NCI-H460 (cell line): ENCODE measurements around the gene FOXB1. TPM values are rescaled to one million over a fixed set of nuclear protein-coding genes. Genes with fewer than 3 reads are reported as not detected.

Experiments
- DNase-seq: peaks from one replicate; pipeline ENCODE4 v3.0.0-alpha.2; 2016; ENCODE audit warnings: low read depth; ENCODE audit errors: extremely low read depth
- polyA plus RNA-seq: library from polyadenylated mRNA; depleted of rRNA; stranded (reverse); fragments of >200 nt; gene quantifications from 2 replicates; pipeline ENCODE4 v1.2.3, GENCODE V29; 2014; cell fraction: nucleus; rRNA removed
- total RNA-seq: library from RNA; depleted of rRNA; stranded (reverse); fragments of >200 nt; shearing (Covaris generic); gene quantifications from 2 replicates; pipeline ENCODE4 v1.2.3, GENCODE V29; 2014; rRNA removed

FOXB1 gene
- total RNA-seq = 0.05 and 0.09 TPM in 2 replicates
- 0.14 TPM in 1 of 2 replicates, not detected in the other for polyA plus RNA-seq

- no peak for DNase-seq
Measured at GRCh38 chr15:60004009-60004845, at the start of gene FOXB1. Gene FOXB1 (plus strand): TSS chr15:60004311. CDS start chr15:60004964, 653 bp downstream.

- DNase-seq = no peak
Measured at GRCh38 chr15:59958288-59958687, 45.8 kb upstream of the FOXB1 start.

- no peak for DNase-seq
Measured at GRCh38 chr15:59960318-59960717, 43.8 kb upstream of the FOXB1 start.

GRCh38 chr15:59963322-59963721, 40.8 kb upstream of the FOXB1 start:
- no peak for DNase-seq

GRCh38 chr15:59963925-59964324, 40.2 kb upstream of the FOXB1 start:
- no peak for DNase-seq

- DNase-seq = no peak
Measured at GRCh38 chr15:59965741-59966140, 38.4 kb upstream of the FOXB1 start.

- no peak for DNase-seq
Measured at GRCh38 chr15:59966262-59966661, 37.8 kb upstream of the FOXB1 start.

GRCh38 chr15:59968314-59968713, 35.8 kb upstream of the FOXB1 start:
- DNase-seq = no peak

- DNase-seq = no peak
Measured at GRCh38 chr15:59972241-59972640, 31.9 kb upstream of the FOXB1 start.

- DNase-seq = no peak
Measured at GRCh38 chr15:59976480-59977271, 27.4 kb upstream of the FOXB1 start.

- no peak for DNase-seq
Measured at GRCh38 chr15:59991834-59992233, 12.3 kb upstream of the FOXB1 start.

GRCh38 chr15:59993041-59993750, 10.9 kb upstream of the FOXB1 start:
- DNase-seq = no peak

GRCh38 chr15:59993950-59994401, 10.1 kb upstream of the FOXB1 start:
- DNase-seq = no peak

GRCh38 chr15:59994526-59994887, 9.6 kb upstream of the FOXB1 start:
- DNase-seq = no peak

GRCh38 chr15:59994888-59995557, 9.1 kb upstream of the FOXB1 start:
- DNase-seq = no peak

GRCh38 chr15:59995568-59996297, 8.4 kb upstream of the FOXB1 start:
- DNase-seq = no peak

GRCh38 chr15:59996298-59997041, 7.6 kb upstream of the FOXB1 start:
- DNase-seq = no peak

- DNase-seq = no peak
Measured at GRCh38 chr15:59997070-59997701, 6.9 kb upstream of the FOXB1 start.
